ENCODE measurements around the gene DYNLT2B.

- TF ChIP-seq CTCF (IDR thresholded peaks at IDR 0.05; ENCODE audit: insufficient read depth, low read length) (no peak), POLR2AphosphoS5 (IDR thresholded peaks at IDR 0.05; ENCODE audit: low read depth) (no peak), GABPA (IDR thresholded peaks at IDR 0.05; ENCODE audit: low read depth) (no peak), REST (IDR thresholded peaks at IDR 0.05; ENCODE audit: insufficient replicate concordance, low read depth) (no peak)
Measured at GRCh38 chr3:196255776-196256175, 62.3 kb downstream of the DYNLT2B start.
